DOHH2 (cell line): Measurements from ENCODE around the gene EHMT1.

Source experiments
- H3F3A ChIP-seq: fragments of 200-600 bp; sonication (generic), shearing (Covaris generic); 2 replicates; pipeline ENCODE4 v1.6.0; 2016; ENCODE audit warnings: antibody characterized with exemption, mild to moderate bottlenecking; ENCODE audit not compliant: control insufficient read depth, insufficient read depth
- H3K27ac ChIP-seq: fragments of 200-600 bp; sonication (generic); 2 replicates; pipeline ENCODE4 v1.5.1; 2014; ENCODE audit warnings: low read depth, mild to moderate bottlenecking, low read length, moderate library complexity
- H3K27me3 ChIP-seq: fragments of 200-600 bp; sonication (generic); 2 replicates; pipeline ENCODE4 v1.6.1; 2014; ENCODE audit warnings: mild to moderate bottlenecking, low read length, mixed read lengths; ENCODE audit not compliant: control insufficient read depth
- H3K36me3 ChIP-seq: fragments of 200-600 bp; sonication (generic); 2 replicates; pipeline ENCODE4 v1.6.1; 2014; ENCODE audit warnings: mild to moderate bottlenecking, low read length, moderate library complexity, mixed read lengths; ENCODE audit not compliant: control insufficient read depth
- H3K4me1 ChIP-seq: fragments of 200-600 bp; sonication (generic); 2 replicates; pipeline ENCODE4 v1.6.1; 2014; ENCODE audit warnings: mild to moderate bottlenecking, low read length, mixed read lengths; ENCODE audit not compliant: control insufficient read depth
- H3K4me2 ChIP-seq: fragments of 200-600 bp; sonication (generic); 2 replicates; pipeline ENCODE4 v1.6.0; 2014; ENCODE audit warnings: mild to moderate bottlenecking, low read length, moderate library complexity
- H3K4me3 ChIP-seq: fragments of 200-600 bp; sonication (generic); 2 replicates; pipeline ENCODE4 v1.5.1; 2014; ENCODE audit warnings: mild to moderate bottlenecking, low read length, mixed read lengths
- H3K79me2 ChIP-seq: fragments of 200-600 bp; sonication (generic); 2 replicates; pipeline ENCODE4 v1.6.1; 2014; ENCODE audit warnings: mild to moderate bottlenecking, low read length, mixed read lengths; ENCODE audit not compliant: control insufficient read depth
- H3K9me2 ChIP-seq: fragments of 200-600 bp; sonication (generic); replicated peaks from 2 replicates; pipeline ENCODE4 v1.6.1; 2014; ENCODE audit warnings: mild to moderate bottlenecking, low read length, mixed read lengths; ENCODE audit not compliant: control insufficient read depth
- H3K9me3 ChIP-seq: fragments of 200-600 bp; sonication (generic); 2 replicates; pipeline ENCODE4 v1.6.1; 2014; ENCODE audit warnings: antibody characterized with exemption, low read length, mixed read lengths; ENCODE audit not compliant: control insufficient read depth, insufficient read depth
- H4K20me1 ChIP-seq: fragments of 200-600 bp; sonication (generic); 2 replicates; pipeline ENCODE4 v1.6.0; 2014; ENCODE audit warnings: low read depth, mild to moderate bottlenecking, antibody characterized with exemption, low read length, moderate library complexity; ENCODE audit not compliant: control insufficient read depth, insufficient read depth
- CTCF ChIP-seq: fragments of 200-600 bp; sonication (generic); IDR thresholded peaks from one replicate; pipeline ENCODE4 v1.5.1; 2014; ENCODE audit warnings: antibody characterized with exemption, mild to moderate bottlenecking, low read depth, low read length; ENCODE audit not compliant: poor library complexity, severe bottlenecking
- EZH2phosphoT487 ChIP-seq: fragments of 200-600 bp; sonication (generic); IDR thresholded peaks from 2 replicates; pipeline ENCODE4 v1.6.1; 2017; ENCODE audit warnings: borderline replicate concordance, mild to moderate bottlenecking, antibody characterized with exemption, low read length, moderate library complexity, mixed read lengths

Gene EHMT1

GRCh38 chr9:137657606-137658005 lies 38.8 kb downstream of the EHMT1 start:
- H3K9me3 ChIP-seq: no peaks in the 10 kb centered on the region
- peaks cover 98% of the 10 kb centered on the region for H3K4me1 ChIP-seq
- peaks cover 10% of the 10 kb centered on the region for H3F3A ChIP-seq
- H3K36me3 ChIP-seq: peaks cover 51% of the 10 kb centered on the region
- no peaks in the 10 kb centered on the region for H4K20me1 ChIP-seq
- peak overlapping the region; percentile 52 for H3K4me3 ChIP-seq
- peaks cover 99% of the 10 kb centered on the region for H3K79me2 ChIP-seq
- TF ChIP-seq EZH2phosphoT487: no peak
- TF ChIP-seq CTCF: no peak
- peak overlapping the region; percentile 62 for H3K27ac ChIP-seq
- H3K4me2 ChIP-seq: peak overlapping the region; percentile 65
- no peaks in the 10 kb centered on the region for H3K9me2 ChIP-seq
- no peaks in the 10 kb centered on the region for H3K27me3 ChIP-seq

GRCh38 chr9:137658781-137659180 lies 40.0 kb downstream of the EHMT1 start:
- peaks cover 98% of the 10 kb centered on the region for H3K4me1 ChIP-seq
- peaks cover 12% of the 10 kb centered on the region for H3F3A ChIP-seq

GRCh38 chr9:137660144-137660543 lies 41.3 kb downstream of the EHMT1 start:
- H3K9me2 ChIP-seq: no peaks in the 10 kb centered on the region
- peaks cover 19% of the 10 kb centered on the region for H3F3A ChIP-seq
- H3K79me2 ChIP-seq: peaks cover 98% of the 10 kb centered on the region
- peaks cover 98% of the 10 kb centered on the region for H3K4me1 ChIP-seq
- H4K20me1 ChIP-seq: no peaks in the 10 kb centered on the region
- H3K4me2 ChIP-seq: peak overlapping the region; percentile 31; the same call in 1 of the 2 replicates
- no peaks in the 10 kb centered on the region for H3K27me3 ChIP-seq
- H3K27ac ChIP-seq: peak overlapping the region; percentile 35
- no peak overlapping the region for H3K4me3 ChIP-seq
- H3K36me3 ChIP-seq: peaks cover 48% of the 10 kb centered on the region
- H3K9me3 ChIP-seq: no peaks in the 10 kb centered on the region
- TF ChIP-seq EZH2phosphoT487 (no peak), CTCF (peak; percentile 19)

More at GRCh38 chr9:137658781-137659180, 40.0 kb downstream of the EHMT1 start:
- H3K4me3 ChIP-seq: peak overlapping the region; percentile 52
- peak overlapping the region; percentile 62 for H3K27ac ChIP-seq
- H4K20me1 ChIP-seq: no peaks in the 10 kb centered on the region
- peaks cover 98% of the 10 kb centered on the region for H3K79me2 ChIP-seq
- H3K9me2 ChIP-seq: no peaks in the 10 kb centered on the region
- peaks cover 49% of the 10 kb centered on the region for H3K36me3 ChIP-seq
- TF ChIP-seq EZH2phosphoT487 (no peak), CTCF (no peak)
- peak overlapping the region; percentile 65 for H3K4me2 ChIP-seq
- H3K9me3 ChIP-seq: no peaks in the 10 kb centered on the region
- H3K27me3 ChIP-seq: no peaks in the 10 kb centered on the region

GRCh38 chr9:137663584-137663983 lies 44.8 kb downstream of the EHMT1 start:
- H3K27me3 ChIP-seq: no peaks in the 10 kb centered on the region
- H3K27ac ChIP-seq: peak overlapping the region; percentile 90
- H3K9me2 ChIP-seq: no peaks in the 10 kb centered on the region
- no peaks in the 10 kb centered on the region for H3K9me3 ChIP-seq
- peaks cover 53% of the 10 kb centered on the region for H3K36me3 ChIP-seq
- peaks cover 98% of the 10 kb centered on the region for H3K4me1 ChIP-seq
- peak overlapping the region; percentile 36 for H3K4me3 ChIP-seq
- no peak for TF ChIP-seq CTCF
- no peak for TF ChIP-seq EZH2phosphoT487
- H4K20me1 ChIP-seq: no peaks in the 10 kb centered on the region
- peaks cover 98% of the 10 kb centered on the region for H3K79me2 ChIP-seq
- peak overlapping the region; percentile 46 for H3K4me2 ChIP-seq
- peaks cover 26% of the 10 kb centered on the region for H3F3A ChIP-seq
